GM12891 (cell line): ENCODE measurements around the gene COL6A2.

Experiments used
- PAX5 ChIP-seq: IDR thresholded peaks from 2 replicates; pipeline ENCODE4 v1.6.1; 2011; ENCODE audit warnings: low read length, moderate library complexity, mild to moderate bottlenecking; ENCODE audit not compliant: insufficient read depth, severe bottlenecking
- POLR2A ChIP-seq: IDR thresholded peaks from 2 replicates; pipeline ENCODE4 v1.6.1; 2011; ENCODE audit warnings: low read depth, low read length, control low read depth
- POLR2AphosphoS5 ChIP-seq: IDR thresholded peaks from 2 replicates; pipeline ENCODE4 v1.6.1; 2011; ENCODE audit warnings: low read depth, low read length, control low read depth
- POU2F2 ChIP-seq: IDR thresholded peaks from 2 replicates; pipeline ENCODE4 v1.6.1; 2011; ENCODE audit warnings: low read depth, mild to moderate bottlenecking, control low read depth, low read length, moderate library complexity
- SPI1 ChIP-seq: IDR thresholded peaks from 2 replicates; pipeline ENCODE4 v1.6.1; 2011; ENCODE audit warnings: low read depth, low read length, control low read depth
- TAF1 ChIP-seq: IDR thresholded peaks from 2 replicates; pipeline ENCODE4 v1.6.1; 2011; ENCODE audit warnings: low read depth, low read length, control low read depth

DNA sequence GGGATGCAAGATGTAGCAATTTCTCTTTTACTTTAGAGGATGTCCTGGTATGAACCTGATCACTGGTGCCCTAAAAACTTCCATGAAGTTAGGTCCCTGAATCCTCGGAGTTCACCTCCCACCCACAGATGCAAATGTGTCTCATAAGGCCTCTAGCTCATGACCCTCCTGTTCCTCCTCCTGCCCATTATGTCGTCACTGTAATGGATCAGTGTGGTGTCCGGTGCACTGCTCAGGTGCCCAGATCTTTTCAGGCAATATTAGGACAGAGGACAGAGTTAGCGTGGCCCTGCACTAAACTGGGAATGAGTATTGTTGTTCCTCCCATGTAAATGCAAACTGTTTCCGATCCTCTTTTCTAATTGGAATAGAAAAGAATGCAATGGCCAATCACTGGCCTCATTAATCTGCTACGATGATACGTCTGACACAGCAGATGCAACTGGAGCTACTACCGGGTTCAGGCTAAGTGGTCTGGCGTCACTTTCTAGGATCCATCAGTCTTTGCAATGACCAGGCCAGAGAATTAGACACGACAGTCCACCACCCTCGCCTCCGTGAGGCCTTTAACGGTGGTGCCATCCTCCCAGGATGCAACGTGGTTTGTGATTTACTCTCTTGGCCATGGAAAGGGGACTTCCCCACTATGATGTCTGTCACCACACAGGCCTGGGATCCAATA, 3.4 kb upstream of the COL6A2 start:
- TF ChIP-seq POLR2A = no peak
- TF ChIP-seq POLR2AphosphoS5 = no peak
- TF ChIP-seq TAF1 = no peak
- TF ChIP-seq PAX5 = no peak
- no peak for TF ChIP-seq SPI1
- TF ChIP-seq POU2F2 = no peak
